ENCODE measurements around the gene SSR4. TPM values are rescaled to one million over a fixed set of nuclear protein-coding genes. Genes with fewer than 3 reads are reported as not detected.
"Not testable (repeated sequence)": the region's sequence is repeated elsewhere in the genome, so short reads cannot be mapped to it uniquely, and the experiment has no call there.

SSR4 gene
- 387 and 464 TPM in 2 replicates for total RNA-seq (2014; rRNA removed; shearing (Covaris generic))
- 269 and 450 TPM in 2 replicates for polyA plus RNA-seq (2014; cell fraction: nucleus; rRNA removed)

- DNase-seq (ENCODE audit: extremely low read depth, low read depth), result peak; percentile 94
Measured at GRCh38 chrX:153794018-153794896, at the start of gene SSR4, which contains the start of gene IDH3G. Gene SSR4, plus strand, starts transcription at chrX:153794668. Its CDS starts 20 bp downstream, at chrX:153794688. Gene IDH3G, minus strand, starts transcription at chrX:153794375. Its CDS starts 49 bp downstream, at chrX:153794326.

- DNase-seq (ENCODE audit: extremely low read depth, low read depth), result not testable (repeated sequence)
Measured at GRCh38 chrX:153745067-153745433, 49.4 kb upstream of the SSR4 start.

- no peak for DNase-seq (ENCODE audit: extremely low read depth, low read depth)
Measured at GRCh38 chrX:153746359-153746758, 48.1 kb upstream of the SSR4 start.

- DNase-seq (ENCODE audit: extremely low read depth, low read depth), result not testable (repeated sequence)
Measured at GRCh38 chrX:153746991-153747390, 47.5 kb upstream of the SSR4 start.

- not testable (repeated sequence) for DNase-seq (ENCODE audit: extremely low read depth, low read depth)
Measured at GRCh38 chrX:153749017-153749416, 45.5 kb upstream of the SSR4 start.

GRCh38 chrX:153750127-153750774 lies 44.2 kb upstream of the SSR4 start:
- DNase-seq (ENCODE audit: extremely low read depth, low read depth), result no peak

- DNase-seq (ENCODE audit: extremely low read depth, low read depth), result no peak
Measured at GRCh38 chrX:153755136-153755535, 39.3 kb upstream of the SSR4 start.

GRCh38 chrX:153761863-153762262 lies 32.6 kb upstream of the SSR4 start:
- DNase-seq (ENCODE audit: extremely low read depth, low read depth), result no peak

- DNase-seq (ENCODE audit: extremely low read depth, low read depth), result no peak
Measured at GRCh38 chrX:153762626-153763173, 31.8 kb upstream of the SSR4 start.

GRCh38 chrX:153763298-153763932 lies 31.1 kb upstream of the SSR4 start:
- DNase-seq (ENCODE audit: extremely low read depth, low read depth), result no peak

GRCh38 chrX:153763989-153764755 lies 30.3 kb upstream of the SSR4 start, which contains the start of gene PLXNB3:
Gene PLXNB3, plus strand, starts transcription at chrX:153764249. Its CDS starts 1,287 bp downstream, at chrX:153765536.
- DNase-seq (ENCODE audit: extremely low read depth, low read depth), result peak; percentile 77

GRCh38 chrX:153764786-153765137 lies 29.7 kb upstream of the SSR4 start:
- no peak for DNase-seq (ENCODE audit: extremely low read depth, low read depth)

GRCh38 chrX:153765138-153766079 lies 29.1 kb upstream of the SSR4 start:
- no peak for DNase-seq (ENCODE audit: extremely low read depth, low read depth)

GRCh38 chrX:153766098-153766817 lies 28.2 kb upstream of the SSR4 start:
- DNase-seq (ENCODE audit: extremely low read depth, low read depth), result peak; percentile 35

- no peak for DNase-seq (ENCODE audit: extremely low read depth, low read depth)
Measured at GRCh38 chrX:153766871-153767673, 27.4 kb upstream of the SSR4 start.

- no peak for DNase-seq (ENCODE audit: extremely low read depth, low read depth)
Measured at GRCh38 chrX:153767674-153768055, 26.8 kb upstream of the SSR4 start.

GRCh38 chrX:153768311-153769157 lies 25.9 kb upstream of the SSR4 start:
- no peak for DNase-seq (ENCODE audit: extremely low read depth, low read depth)

Data from NCI-H460 (cell line).